ENCODE measurements around the gene CFAP92.

CFAP92 gene

DNA sequence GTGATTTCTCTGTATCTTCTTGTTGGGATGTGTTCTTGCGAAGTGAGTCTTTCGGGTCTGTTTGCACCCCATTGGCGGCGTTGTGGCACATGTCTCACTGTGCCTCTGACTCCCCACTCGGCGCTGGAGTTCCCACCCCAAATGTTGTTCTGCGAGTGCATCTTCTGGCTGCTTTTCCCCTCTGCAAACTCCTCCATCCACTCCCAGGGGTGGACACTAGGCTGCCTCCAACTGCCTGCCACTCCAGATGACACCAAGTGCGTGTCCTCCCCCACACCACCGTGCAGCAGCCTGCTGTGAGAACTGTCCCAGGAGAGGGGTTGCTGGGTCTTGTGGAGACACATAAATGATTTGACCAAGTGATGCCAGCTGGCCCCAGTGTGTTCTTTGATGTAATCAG lies 24.9 kb upstream of the CFAP92 start:
- H3K27me3 Mint-ChIP-seq = no peaks in the 10 kb centered on the region
- H3K4me1 Mint-ChIP-seq (ENCODE audit: low read depth) = peaks cover 50% of the 10 kb centered on the region
- peaks cover 2% of the 10 kb centered on the region for H3K36me3 Mint-ChIP-seq
- no peaks in the 10 kb centered on the region for H3K9me3 Mint-ChIP-seq (ENCODE audit: low read depth)
- H3K4me3 Mint-ChIP-seq = no peak overlapping the region
- H3K27ac Mint-ChIP-seq = peak overlapping the region; percentile 50

DNA sequence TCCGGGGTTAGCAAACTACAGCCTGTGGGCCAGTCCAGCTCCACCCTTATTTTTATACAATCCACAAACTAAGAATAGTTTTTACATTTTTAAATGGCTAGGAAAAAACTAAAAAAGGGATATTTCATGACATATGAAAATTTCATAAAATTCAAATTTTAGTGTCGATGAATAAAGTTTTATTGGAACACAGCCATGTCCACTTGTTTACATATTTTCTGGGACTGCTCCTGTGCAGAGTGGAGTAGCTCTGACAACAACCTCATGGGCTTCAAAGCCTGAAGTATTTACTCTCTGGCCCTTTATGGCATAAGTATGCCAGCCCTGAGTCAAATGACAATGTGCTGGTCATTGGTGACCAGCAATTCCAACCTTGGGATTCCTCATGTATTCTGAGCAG lies 24.4 kb upstream of the CFAP92 start:
- H3K9me3 Mint-ChIP-seq (ENCODE audit: low read depth) = no peaks in the 10 kb centered on the region
- H3K4me3 Mint-ChIP-seq = no peak overlapping the region
- peaks cover 51% of the 10 kb centered on the region for H3K4me1 Mint-ChIP-seq (ENCODE audit: low read depth)
- H3K36me3 Mint-ChIP-seq = peaks cover 2% of the 10 kb centered on the region
- H3K27me3 Mint-ChIP-seq = no peaks in the 10 kb centered on the region
- H3K27ac Mint-ChIP-seq = no peak overlapping the region

DNA sequence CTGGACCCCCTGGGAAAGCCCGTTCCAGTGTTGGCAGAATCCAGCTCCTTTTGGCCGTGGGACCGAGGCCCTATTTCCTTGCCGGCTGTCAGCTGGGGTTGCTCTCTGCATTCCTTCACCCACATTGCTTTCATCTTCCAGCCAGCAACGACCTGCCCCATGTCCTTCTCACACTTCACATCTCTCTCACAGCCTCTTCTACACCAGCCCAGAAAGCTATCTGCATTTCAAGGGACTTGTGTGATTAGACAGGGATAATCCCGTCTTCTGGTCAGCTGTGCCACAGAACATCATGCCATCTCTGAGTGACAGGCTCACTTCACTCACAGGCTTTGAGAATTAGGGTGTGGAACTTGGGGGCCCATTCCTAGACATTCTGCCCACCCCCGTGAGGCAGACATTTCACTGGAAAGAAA lies 23.6 kb upstream of the CFAP92 start:
- Mint-ChIP-seq H3K4me3 (no peak overlapping the region), H3K27ac (peak overlapping the region; percentile 86), H3K9me3 (ENCODE audit: low read depth) (no peaks in the 10 kb centered on the region), H3K4me1 (ENCODE audit: low read depth) (peaks cover 47% of the 10 kb centered on the region), H3K27me3 (no peaks in the 10 kb centered on the region), H3K36me3 (peaks cover 2% of the 10 kb centered on the region)

GRCh38 chr3:129016720-129017483 lies 23.0 kb upstream of the CFAP92 start:
- Mint-ChIP-seq H3K4me1 (ENCODE audit: low read depth) (peaks cover 43% of the 10 kb centered on the region), H3K9me3 (ENCODE audit: low read depth) (no peaks in the 10 kb centered on the region), H3K27ac (peak overlapping the region; percentile 98), H3K36me3 (peaks cover 2% of the 10 kb centered on the region), H3K27me3 (no peaks in the 10 kb centered on the region), H3K4me3 (peak overlapping the region; percentile 83)

DNA sequence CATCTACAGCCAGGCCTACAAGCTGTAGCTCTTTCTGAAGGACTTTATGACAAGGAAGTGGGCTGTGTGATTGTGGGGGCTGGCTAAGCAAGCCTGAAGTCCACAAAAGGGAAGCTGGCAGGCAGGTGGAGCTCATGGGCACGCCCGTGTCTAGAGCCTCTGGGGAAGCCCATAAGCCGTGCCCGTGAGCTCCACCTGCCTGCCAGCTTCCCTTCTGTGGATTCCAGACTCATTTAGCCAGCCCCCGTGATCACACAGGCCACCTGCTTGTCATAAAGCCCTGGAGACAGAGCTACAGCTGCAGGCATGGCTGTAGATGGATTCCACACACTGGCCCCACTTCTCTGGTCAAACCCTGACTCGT lies 22.5 kb upstream of the CFAP92 start:
- peaks cover 43% of the 10 kb centered on the region for H3K4me1 Mint-ChIP-seq (ENCODE audit: low read depth)
- peak overlapping the region; percentile 83 for H3K4me3 Mint-ChIP-seq
- peaks cover 2% of the 10 kb centered on the region for H3K36me3 Mint-ChIP-seq
- no peaks in the 10 kb centered on the region for H3K27me3 Mint-ChIP-seq
- no peaks in the 10 kb centered on the region for H3K9me3 Mint-ChIP-seq (ENCODE audit: low read depth)
- H3K27ac Mint-ChIP-seq = peak overlapping the region; percentile 98

GRCh38 chr3:129015388-129016105 lies 21.7 kb upstream of the CFAP92 start:
- Mint-ChIP-seq H3K27me3 (no peaks in the 10 kb centered on the region), H3K36me3 (peaks cover 2% of the 10 kb centered on the region), H3K4me3 (peak overlapping the region; percentile 83), H3K27ac (peak overlapping the region; percentile 98), H3K9me3 (ENCODE audit: low read depth) (no peaks in the 10 kb centered on the region), H3K4me1 (ENCODE audit: low read depth) (peaks cover 43% of the 10 kb centered on the region)

DNA sequence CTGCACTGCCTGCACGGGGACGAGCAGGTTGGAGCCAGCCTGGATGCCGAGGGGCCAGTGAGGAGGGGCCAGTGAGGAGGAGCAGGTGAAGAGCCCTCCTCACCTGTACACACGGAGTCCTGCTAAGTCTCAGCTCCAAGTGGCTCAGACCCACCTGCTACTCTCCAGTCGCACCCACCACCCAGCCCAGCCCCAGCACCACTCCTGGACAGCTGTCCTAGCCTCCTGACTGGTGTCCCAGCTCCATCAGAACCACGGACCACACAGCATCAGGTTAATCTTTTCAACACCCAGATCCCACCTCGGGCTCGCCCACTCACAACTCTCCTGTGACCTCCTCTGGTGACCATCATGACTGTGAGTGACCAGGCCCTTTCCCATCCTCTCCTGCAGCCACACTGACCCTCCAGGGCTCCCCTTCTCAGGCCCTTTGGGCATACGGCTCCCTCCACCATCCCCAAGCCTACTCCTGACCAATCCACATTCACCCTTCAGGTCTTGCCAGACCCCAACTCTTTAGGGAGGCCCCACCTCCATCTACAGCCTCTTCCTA lies 21.0 kb upstream of the CFAP92 start:
- no peaks in the 10 kb centered on the region for H3K9me3 Mint-ChIP-seq (ENCODE audit: low read depth)
- peaks cover 2% of the 10 kb centered on the region for H3K36me3 Mint-ChIP-seq
- peak overlapping the region; percentile 42 for H3K4me3 Mint-ChIP-seq
- H3K27ac Mint-ChIP-seq = peak overlapping the region; percentile 98
- no peaks in the 10 kb centered on the region for H3K27me3 Mint-ChIP-seq
- H3K4me1 Mint-ChIP-seq (ENCODE audit: low read depth) = peaks cover 43% of the 10 kb centered on the region

DNA sequence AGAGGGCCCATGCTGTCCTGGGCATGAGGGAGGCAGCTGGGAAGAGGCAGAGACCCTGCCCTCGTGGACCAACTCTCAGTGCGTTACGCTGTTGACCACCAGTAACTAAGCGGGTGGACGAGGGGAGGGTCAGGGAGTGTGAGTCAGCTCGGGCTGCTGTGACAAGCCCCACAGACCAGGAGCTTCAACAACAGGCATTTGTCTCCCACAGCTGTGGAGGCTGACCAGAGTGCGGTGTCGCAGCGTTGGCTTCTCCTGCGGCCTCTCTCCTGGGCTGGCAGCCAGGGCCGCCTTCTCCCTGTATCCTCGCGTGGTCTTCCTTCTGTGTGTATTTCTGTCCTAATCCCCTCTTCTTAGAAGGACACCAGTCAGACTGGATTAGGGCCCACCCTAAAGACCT lies 20.3 kb upstream of the CFAP92 start:
- Mint-ChIP-seq H3K4me1 (ENCODE audit: low read depth) (peaks cover 43% of the 10 kb centered on the region), H3K36me3 (peaks cover 2% of the 10 kb centered on the region), H3K4me3 (peak overlapping the region; percentile 7), H3K9me3 (ENCODE audit: low read depth) (no peaks in the 10 kb centered on the region), H3K27me3 (no peaks in the 10 kb centered on the region), H3K27ac (peak overlapping the region; percentile 98)

DNA sequence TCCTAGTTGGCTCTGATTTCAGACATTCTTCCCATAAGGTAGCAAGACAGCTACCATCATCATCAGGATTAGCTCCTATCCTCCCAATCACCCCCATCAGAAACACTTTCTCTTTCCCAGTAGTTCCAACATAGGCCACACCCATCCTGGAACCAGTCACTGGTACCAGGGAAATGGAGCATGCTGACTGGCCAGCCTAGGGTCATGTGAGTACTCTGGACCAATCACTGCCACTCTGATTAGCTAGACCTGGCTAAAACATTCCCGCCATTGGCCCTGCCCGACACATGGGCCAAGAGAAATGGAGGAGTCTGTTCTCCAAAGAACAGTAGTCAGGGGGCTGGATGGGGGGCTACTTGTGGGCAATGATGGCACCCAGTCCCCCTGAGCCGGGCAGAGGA lies 19.6 kb upstream of the CFAP92 start:
- Mint-ChIP-seq H3K27me3 (no peaks in the 10 kb centered on the region), H3K36me3 (peaks cover 2% of the 10 kb centered on the region), H3K27ac (no peak overlapping the region), H3K9me3 (ENCODE audit: low read depth) (no peaks in the 10 kb centered on the region), H3K4me3 (no peak overlapping the region), H3K4me1 (ENCODE audit: low read depth) (peaks cover 39% of the 10 kb centered on the region)

GRCh38 chr3:129010310-129010956 lies 16.6 kb upstream of the CFAP92 start:
- H3K36me3 Mint-ChIP-seq = no peaks in the 10 kb centered on the region
- H3K4me1 Mint-ChIP-seq (ENCODE audit: low read depth) = peaks cover 23% of the 10 kb centered on the region
- H3K27ac Mint-ChIP-seq = no peak overlapping the region
- no peaks in the 10 kb centered on the region for H3K9me3 Mint-ChIP-seq (ENCODE audit: low read depth)
- H3K4me3 Mint-ChIP-seq = no peak overlapping the region
- no peaks in the 10 kb centered on the region for H3K27me3 Mint-ChIP-seq

- Mint-ChIP-seq H3K9me3 (ENCODE audit: low read depth) (no peaks in the 10 kb centered on the region), H3K27ac (no peak overlapping the region), H3K4me1 (ENCODE audit: low read depth) (peaks cover 22% of the 10 kb centered on the region), H3K36me3 (no peaks in the 10 kb centered on the region), H3K4me3 (no peak overlapping the region), H3K27me3 (no peaks in the 10 kb centered on the region)
These were observed 15.4 kb upstream of the CFAP92 start for GRCh38 chr3:129009266-129009665.

DNA sequence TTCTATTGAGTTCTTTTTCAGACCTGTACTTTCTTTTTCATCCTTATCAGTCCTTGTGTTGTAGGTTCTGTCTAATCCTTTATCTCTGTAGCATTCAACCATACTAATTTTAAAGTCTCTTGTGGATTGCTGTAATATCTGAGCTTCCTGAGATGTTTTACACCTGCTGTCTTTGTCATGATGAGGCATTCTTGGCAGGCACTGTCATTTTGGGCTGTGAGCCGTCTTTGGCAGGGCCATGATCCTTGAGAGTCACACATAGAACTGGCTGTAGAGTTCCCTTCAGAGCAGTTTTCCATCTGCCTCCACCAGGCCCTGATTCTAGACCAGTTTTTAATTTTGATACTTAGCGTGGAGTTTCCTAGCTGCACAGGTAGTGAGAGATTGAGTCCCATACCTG lies 13.9 kb upstream of the CFAP92 start:
- H3K36me3 Mint-ChIP-seq = no peaks in the 10 kb centered on the region
- H3K9me3 Mint-ChIP-seq (ENCODE audit: low read depth) = no peaks in the 10 kb centered on the region
- peaks cover 3% of the 10 kb centered on the region for H3K27me3 Mint-ChIP-seq
- peaks cover 26% of the 10 kb centered on the region for H3K4me1 Mint-ChIP-seq (ENCODE audit: low read depth)
- H3K27ac Mint-ChIP-seq = no peak overlapping the region
- no peak overlapping the region for H3K4me3 Mint-ChIP-seq

DNA sequence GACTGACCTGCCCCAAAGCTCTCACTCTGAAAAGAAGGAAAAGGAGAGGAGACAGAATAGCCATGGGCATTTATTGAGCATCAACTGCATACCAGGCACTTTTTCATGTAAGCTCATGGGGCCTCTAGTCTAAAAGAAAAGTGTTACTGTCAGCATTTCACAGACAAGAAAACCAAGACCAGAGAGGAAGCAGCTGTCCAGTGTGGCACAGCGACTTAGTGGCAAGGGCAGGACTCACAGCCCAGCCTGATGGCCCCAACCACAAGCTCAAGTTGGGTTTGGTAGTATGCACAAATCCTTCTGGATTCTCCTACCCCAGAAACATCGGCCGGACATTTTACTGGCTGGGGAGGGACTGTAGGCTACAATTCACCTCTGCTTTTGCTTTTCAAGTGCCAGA lies 13.0 kb upstream of the CFAP92 start:
- H3K36me3 Mint-ChIP-seq = no peaks in the 10 kb centered on the region
- H3K4me3 Mint-ChIP-seq = no peak overlapping the region
- peaks cover 34% of the 10 kb centered on the region for H3K4me1 Mint-ChIP-seq (ENCODE audit: low read depth)
- no peak overlapping the region for H3K27ac Mint-ChIP-seq
- H3K9me3 Mint-ChIP-seq (ENCODE audit: low read depth) = no peaks in the 10 kb centered on the region
- H3K27me3 Mint-ChIP-seq = peaks cover 10% of the 10 kb centered on the region

GRCh38 chr3:129005526-129006303 lies 11.8 kb upstream of the CFAP92 start:
- no peak overlapping the region for H3K27ac Mint-ChIP-seq
- H3K9me3 Mint-ChIP-seq (ENCODE audit: low read depth) = no peaks in the 10 kb centered on the region
- peaks cover 35% of the 10 kb centered on the region for H3K4me1 Mint-ChIP-seq (ENCODE audit: low read depth)
- H3K4me3 Mint-ChIP-seq = no peak overlapping the region
- H3K36me3 Mint-ChIP-seq = no peaks in the 10 kb centered on the region
- peaks cover 10% of the 10 kb centered on the region for H3K27me3 Mint-ChIP-seq
